ENCODE data around the gene ARMC9. TPM values are rescaled to one million over a fixed set of nuclear protein-coding genes. Genes with fewer than 3 reads are reported as not detected.

Gene ARMC9
- total and polyA plus RNA-seq, 2 of the 13 experiments (the other 11 are each of a cell fraction or from before 2014, with no cell fraction given), result 9.1 to 12.8 TPM

DNA sequence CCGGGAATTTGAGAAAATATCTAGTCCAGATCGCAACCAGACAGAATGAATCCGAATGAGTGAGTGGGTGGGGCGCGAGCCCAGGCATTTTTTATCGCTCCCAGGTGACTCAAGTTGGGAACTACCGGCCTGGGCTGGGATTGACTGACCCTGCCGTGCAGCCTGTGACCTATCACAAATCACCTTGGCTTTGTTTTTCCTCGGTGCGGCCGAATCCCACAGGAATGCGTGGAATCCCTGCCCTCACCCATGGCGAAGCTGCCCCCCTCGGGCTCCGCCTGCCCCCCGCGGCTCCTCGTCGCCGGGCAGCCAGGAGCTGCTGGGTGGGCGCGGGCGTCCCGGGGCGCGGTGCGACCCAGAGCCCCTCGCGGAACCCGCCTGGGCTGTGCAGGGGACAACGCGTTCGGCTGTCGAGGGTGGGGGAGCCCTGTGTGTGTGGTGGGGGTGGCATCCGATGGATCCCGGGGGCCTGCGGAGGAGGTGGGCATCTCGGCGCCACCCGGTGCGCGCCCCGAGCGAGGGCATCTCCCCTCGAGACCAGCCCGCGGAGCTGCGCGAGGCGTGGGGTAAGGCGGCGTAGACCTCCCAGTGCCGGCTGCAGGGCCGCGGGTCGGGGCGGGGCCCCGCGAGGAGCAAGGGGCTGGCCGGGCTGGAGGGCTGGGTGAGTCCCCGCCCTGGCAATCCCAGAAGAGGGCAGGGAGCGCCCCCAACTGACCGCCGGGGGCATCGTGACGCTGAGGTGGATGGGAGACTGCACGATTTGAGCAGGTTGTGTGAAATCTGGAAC is 213.6 kb downstream of the ARMC9 start (continued):
- 0 out of 2 replicates have a peak, but pooled peaks have one; percentile 28 for TF ChIP-seq ISL2 (CRISPR knock-in tag; IDR thresholded peaks at IDR 0.05)
- TF ChIP-seq RCOR2 (CRISPR knock-in tag; IDR thresholded peaks at IDR 0.05), result no peak
- TF ChIP-seq KDM4B (CRISPR knock-in tag; IDR thresholded peaks at IDR 0.05), result no peak
- TF ChIP-seq POLR2AphosphoS2 (IDR thresholded peaks at IDR 0.05; ENCODE audit: low read depth, low read length), result no peak
- no peak for TF ChIP-seq ISX (CRISPR knock-in tag; conservative IDR thresholded peaks at IDR 0.05)
- TF ChIP-seq, protein P1, sequence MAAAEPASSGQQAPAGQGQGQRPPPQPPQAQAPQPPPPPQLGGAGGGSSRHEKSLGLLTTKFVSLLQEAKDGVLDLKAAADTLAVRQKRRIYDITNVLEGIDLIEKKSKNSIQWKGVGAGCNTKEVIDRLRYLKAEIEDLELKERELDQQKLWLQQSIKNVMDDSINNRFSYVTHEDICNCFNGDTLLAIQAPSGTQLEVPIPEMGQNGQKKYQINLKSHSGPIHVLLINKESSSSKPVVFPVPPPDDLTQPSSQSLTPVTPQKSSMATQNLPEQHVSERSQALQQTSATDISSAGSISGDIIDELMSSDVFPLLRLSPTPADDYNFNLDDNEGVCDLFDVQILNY (CRISPR knock-in tag; conservative IDR thresholded peaks at IDR 0.05), result peak; percentile 67; the same call in 1 of the 2 replicates
- TF ChIP-seq ZNF674 (CRISPR knock-in tag; IDR thresholded peaks at IDR 0.05; ENCODE audit: low read depth), result 0 out of 2 replicates have a peak, but pooled peaks have one; percentile 59
- TF ChIP-seq ZNF552 (CRISPR knock-in tag; IDR thresholded peaks at IDR 0.05; ENCODE audit: borderline replicate concordance), result peak; percentile 80
- TF ChIP-seq SMAD1 (CRISPR knock-in tag; IDR thresholded peaks at IDR 0.05; ENCODE audit: borderline replicate concordance, low read depth), result 0 out of 2 replicates have a peak, but pooled peaks have one; percentile 85
- TF ChIP-seq DPF2 (CRISPR knock-in tag; IDR thresholded peaks at IDR 0.05; ENCODE audit: borderline replicate concordance, low read depth), result no peak
- TF ChIP-seq RELA (CRISPR knock-in tag; IDR thresholded peaks at IDR 0.05), result peak; percentile 71; the same call in 1 of the 2 replicates
- peak; percentile 67 for TF ChIP-seq TARDBP (CRISPR knock-in tag; IDR thresholded peaks at IDR 0.05)
- TF ChIP-seq, protein P2, sequence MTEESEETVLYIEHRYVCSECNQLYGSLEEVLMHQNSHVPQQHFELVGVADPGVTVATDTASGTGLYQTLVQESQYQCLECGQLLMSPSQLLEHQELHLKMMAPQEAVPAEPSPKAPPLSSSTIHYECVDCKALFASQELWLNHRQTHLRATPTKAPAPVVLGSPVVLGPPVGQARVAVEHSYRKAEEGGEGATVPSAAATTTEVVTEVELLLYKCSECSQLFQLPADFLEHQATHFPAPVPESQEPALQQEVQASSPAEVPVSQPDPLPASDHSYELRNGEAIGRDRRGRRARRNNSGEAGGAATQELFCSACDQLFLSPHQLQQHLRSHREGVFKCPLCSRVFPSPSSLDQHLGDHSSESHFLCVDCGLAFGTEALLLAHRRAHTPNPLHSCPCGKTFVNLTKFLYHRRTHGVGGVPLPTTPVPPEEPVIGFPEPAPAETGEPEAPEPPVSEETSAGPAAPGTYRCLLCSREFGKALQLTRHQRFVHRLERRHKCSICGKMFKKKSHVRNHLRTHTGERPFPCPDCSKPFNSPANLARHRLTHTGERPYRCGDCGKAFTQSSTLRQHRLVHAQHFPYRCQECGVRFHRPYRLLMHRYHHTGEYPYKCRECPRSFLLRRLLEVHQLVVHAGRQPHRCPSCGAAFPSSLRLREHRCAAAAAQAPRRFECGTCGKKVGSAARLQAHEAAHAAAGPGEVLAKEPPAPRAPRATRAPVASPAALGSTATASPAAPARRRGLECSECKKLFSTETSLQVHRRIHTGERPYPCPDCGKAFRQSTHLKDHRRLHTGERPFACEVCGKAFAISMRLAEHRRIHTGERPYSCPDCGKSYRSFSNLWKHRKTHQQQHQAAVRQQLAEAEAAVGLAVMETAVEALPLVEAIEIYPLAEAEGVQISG (CRISPR knock-in tag; IDR thresholded peaks at IDR 0.05), result peak; percentile 56; the same call in 1 of the 2 replicates
- TF ChIP-seq, protein P3, sequence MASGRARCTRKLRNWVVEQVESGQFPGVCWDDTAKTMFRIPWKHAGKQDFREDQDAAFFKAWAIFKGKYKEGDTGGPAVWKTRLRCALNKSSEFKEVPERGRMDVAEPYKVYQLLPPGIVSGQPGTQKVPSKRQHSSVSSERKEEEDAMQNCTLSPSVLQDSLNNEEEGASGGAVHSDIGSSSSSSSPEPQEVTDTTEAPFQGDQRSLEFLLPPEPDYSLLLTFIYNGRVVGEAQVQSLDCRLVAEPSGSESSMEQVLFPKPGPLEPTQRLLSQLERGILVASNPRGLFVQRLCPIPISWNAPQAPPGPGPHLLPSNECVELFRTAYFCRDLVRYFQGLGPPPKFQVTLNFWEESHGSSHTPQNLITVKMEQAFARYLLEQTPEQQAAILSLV (CRISPR knock-in tag; IDR thresholded peaks at IDR 0.05; ENCODE audit: borderline replicate concordance), result peak; percentile 60; the same call in 1 of the 2 replicates
- 0 out of 2 replicates have a peak, but pooled peaks have one; percentile 69 for TF ChIP-seq ZSCAN25 (CRISPR knock-in tag; IDR thresholded peaks at IDR 0.05)
- no peak for TF ChIP-seq GPN1 (CRISPR knock-in tag; IDR thresholded peaks at IDR 0.05; ENCODE audit: borderline replicate concordance)
- no peak for TF ChIP-seq ZNF749 (CRISPR knock-in tag; IDR thresholded peaks at IDR 0.05; ENCODE audit: borderline replicate concordance)
- peak; percentile 69; the same call in 1 of the 2 replicates for TF ChIP-seq ZNF33B (CRISPR knock-in tag; IDR thresholded peaks at IDR 0.05)
- peak; percentile 53 for TF ChIP-seq MYC (CRISPR knock-in tag; IDR thresholded peaks at IDR 0.05; ENCODE audit: borderline replicate concordance)
- TF ChIP-seq, protein P4, sequence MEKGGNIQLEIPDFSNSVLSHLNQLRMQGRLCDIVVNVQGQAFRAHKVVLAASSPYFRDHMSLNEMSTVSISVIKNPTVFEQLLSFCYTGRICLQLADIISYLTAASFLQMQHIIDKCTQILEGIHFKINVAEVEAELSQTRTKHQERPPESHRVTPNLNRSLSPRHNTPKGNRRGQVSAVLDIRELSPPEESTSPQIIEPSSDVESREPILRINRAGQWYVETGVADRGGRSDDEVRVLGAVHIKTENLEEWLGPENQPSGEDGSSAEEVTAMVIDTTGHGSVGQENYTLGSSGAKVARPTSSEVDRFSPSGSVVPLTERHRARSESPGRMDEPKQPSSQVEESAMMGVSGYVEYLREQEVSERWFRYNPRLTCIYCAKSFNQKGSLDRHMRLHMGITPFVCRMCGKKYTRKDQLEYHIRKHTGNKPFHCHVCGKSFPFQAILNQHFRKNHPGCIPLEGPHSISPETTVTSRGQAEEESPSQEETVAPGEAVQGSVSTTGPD (CRISPR knock-in tag; IDR thresholded peaks at IDR 0.05), result no peak
- no peak for TF ChIP-seq SMARCC2 (IDR thresholded peaks at IDR 0.05)
- 0 out of 2 replicates have a peak, but pooled peaks have one; percentile 48 for TF ChIP-seq ZNF331 (CRISPR knock-in tag; IDR thresholded peaks at IDR 0.05)

Data from HepG2 (cell line).